Lower leg skin (tissue), 4 donors: ENCODE measurements around the gene KRT72. TPM values are rescaled to one million over a fixed set of nuclear protein-coding genes. Genes with fewer than 3 reads are reported as not detected.

ENCODE experiments used
- DNase-seq, 2 donors: peaks; one replicate each; pipeline ENCODE4 v3.0.0-alpha.2; 2019; ENCODE audit warnings: low spot score in 2 of 2
- H3K4me3 ChIP-seq: fragments of 200-600 bp; sonication (generic); 2 replicates; pipeline ENCODE4 v1.5.1; 2017; ENCODE audit warnings: mild to moderate bottlenecking, low read depth; ENCODE audit not compliant: poor library complexity, severe bottlenecking
- CTCF ChIP-seq, 3 donors: fragments of 450-650 bp; IDR thresholded peaks; one replicate each; pipeline ENCODE4 v1.5.1; 2016; ENCODE audit warnings: antibody characterized with exemption in 3 of 3, mild to moderate bottlenecking in 3 of 3, moderate library complexity in 2 of 3
- POLR2A ChIP-seq, 2 donors: fragments of 450-650 bp; IDR thresholded peaks; one replicate each; pipeline ENCODE4 v1.6.1; 2016 to 2017; ENCODE audit warnings: antibody characterized with exemption in 2 of 2, mild to moderate bottlenecking in 1 of 2, moderate library complexity in 1 of 2
- WGBS, 2 donors: methylation state at CpG; one replicate each; pipeline ENCODE4 v1.1.5; 2018; 5-methylcytosine and 5-hydroxymethylcytosine counted together
- intact Hi-C: fragments of 100-400 bp; cut with DNase I; formaldehyde crosslinking; loops from one replicate; pipeline ENCODE4 v1.15.0; 2023; ENCODE audit warnings: low total_unique reads
- total RNA-seq, 4 donors: library from RNA; depleted of rRNA; stranded (reverse); fragments of >200 nt; gene quantifications; one replicate each; pipeline ENCODE4 v1.1.0, GENCODE V29; 2016

The KRT72 gene
- total RNA-seq, 4 donors from 2014 or later, result 0.42 to 14.0 (median 7.1) TPM

DNA sequence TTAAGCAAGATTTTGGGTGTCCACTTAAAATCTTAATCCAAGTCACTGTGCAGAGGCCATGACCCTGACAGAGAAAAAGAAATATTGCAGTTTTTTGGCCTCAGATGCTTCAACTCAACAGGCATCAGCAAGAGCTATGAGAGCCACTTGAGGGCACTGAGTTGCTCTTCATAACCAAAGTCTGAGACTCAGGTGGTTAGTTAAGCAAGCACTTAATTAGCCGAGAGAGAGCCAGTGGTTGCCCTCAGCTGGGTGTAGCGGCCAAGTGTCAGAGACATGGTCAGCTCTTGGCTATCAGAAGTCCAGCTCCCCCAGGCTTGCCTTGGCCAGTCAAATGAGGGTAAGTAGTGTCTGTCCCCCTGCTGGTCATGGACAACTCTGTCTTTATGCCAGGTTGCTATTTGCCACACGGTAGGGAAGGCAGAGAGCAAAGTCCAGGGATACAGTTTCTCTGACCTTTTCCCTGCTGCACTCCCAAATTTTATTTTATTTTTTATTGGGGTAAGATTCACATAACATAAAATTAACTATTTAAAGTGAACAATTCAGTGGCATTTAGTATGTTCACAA is 39.3 kb downstream of the KRT72 start:
- TF ChIP-seq POLR2A (IDR thresholded peaks at IDR 0.05) (no peak), CTCF (IDR thresholded peaks at IDR 0.05) (no peak)
- DNase-seq, result no peak
- intact Hi-C loops, result no loop called here
- H3K4me3 ChIP-seq, result no peak overlapping the region
- 69 to 77% methylated on average over 3 of the region's 3 CpGs for WGBS, 2 donors

- no peak for TF ChIP-seq POLR2A (IDR thresholded peaks at IDR 0.05)
- no peak for TF ChIP-seq CTCF (IDR thresholded peaks at IDR 0.05)
- intact Hi-C loops, result no loop called here
- no peak for DNase-seq
- H3K4me3 ChIP-seq, result no peak overlapping the region
- WGBS, 2 donors, result 89 to 93% methylated on average over 4 of the region's 4 CpGs
Observed at GRCh38 chr12:52559979-52560378, 41.3 kb downstream of the KRT72 start.

- intact Hi-C loops, result no loop called here
- 71 to 76% methylated on average over 5 to 8 of the region's 8 CpGs for WGBS, 2 donors
- no peak overlapping the region for H3K4me3 ChIP-seq
- no peak for TF ChIP-seq CTCF (IDR thresholded peaks at IDR 0.05)
- no peak for TF ChIP-seq POLR2A (IDR thresholded peaks at IDR 0.05)
- no peak for DNase-seq
Observed at GRCh38 chr12:52558781-52559445, 42.4 kb downstream of the KRT72 start.

DNA sequence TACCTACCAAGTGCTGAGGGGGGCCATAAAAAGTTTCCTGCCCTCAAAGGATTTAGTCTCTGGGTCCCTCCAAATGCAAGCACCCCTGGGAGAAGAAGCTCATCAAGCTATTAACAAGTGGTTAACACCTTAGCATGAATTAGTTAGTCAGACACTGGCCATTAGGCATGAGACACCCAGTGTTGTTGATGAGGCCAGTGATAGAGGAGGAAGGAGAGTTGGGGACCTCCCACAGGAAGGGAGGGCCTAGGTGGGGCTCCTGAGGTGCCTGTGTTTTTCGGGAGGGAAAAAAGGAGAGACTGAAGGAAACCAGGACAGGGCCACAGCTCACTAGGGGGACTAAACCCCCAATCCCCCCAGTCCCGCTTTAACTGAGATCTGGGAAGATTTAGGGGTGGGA is 43.8 kb downstream of the KRT72 start:
- intact Hi-C loops, result no loop called here
- no peak overlapping the region for H3K4me3 ChIP-seq
- 75 to 77% methylated on average over 2 of the region's 2 CpGs for WGBS, 2 donors
- TF ChIP-seq POLR2A (IDR thresholded peaks at IDR 0.05) (no peak), CTCF (IDR thresholded peaks at IDR 0.05) (no peak)
- no peak for DNase-seq

DNA sequence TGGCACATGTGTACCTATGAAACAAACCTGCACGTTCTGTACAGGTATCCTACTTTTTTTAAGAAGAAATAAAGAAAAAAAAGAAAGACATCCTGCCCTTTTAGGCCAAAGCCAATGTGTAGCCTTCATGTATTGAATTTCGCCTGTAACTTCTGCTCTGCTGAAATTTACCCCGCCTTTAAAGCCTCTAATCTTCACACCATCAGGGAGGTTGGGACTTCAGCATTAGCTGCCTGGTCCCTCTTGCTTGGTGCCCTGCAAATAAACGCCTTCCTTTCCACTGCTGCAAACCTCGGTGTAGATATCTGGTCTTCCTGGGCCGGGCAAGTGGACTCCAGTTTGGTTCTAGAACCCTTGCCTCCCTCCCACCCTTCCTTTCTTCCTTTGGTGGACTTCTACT is 45.7 kb downstream of the KRT72 start:
- 84 to 91% methylated on average over 6 of the region's 6 CpGs for WGBS, 2 donors
- TF ChIP-seq POLR2A (IDR thresholded peaks at IDR 0.05) (no peak), CTCF (IDR thresholded peaks at IDR 0.05) (no peak)
- intact Hi-C loops, result no loop called here
- no peak for DNase-seq
- no peak overlapping the region for H3K4me3 ChIP-seq
